ENCODE data around the gene AAK1. TPM values are rescaled to one million over a fixed set of nuclear protein-coding genes. Genes with fewer than 3 reads are reported as not detected.

AAK1 gene
- polyA plus RNA-seq, 3 donors: 9.8 to 18.9 (median 10.8) TPM

DNA sequence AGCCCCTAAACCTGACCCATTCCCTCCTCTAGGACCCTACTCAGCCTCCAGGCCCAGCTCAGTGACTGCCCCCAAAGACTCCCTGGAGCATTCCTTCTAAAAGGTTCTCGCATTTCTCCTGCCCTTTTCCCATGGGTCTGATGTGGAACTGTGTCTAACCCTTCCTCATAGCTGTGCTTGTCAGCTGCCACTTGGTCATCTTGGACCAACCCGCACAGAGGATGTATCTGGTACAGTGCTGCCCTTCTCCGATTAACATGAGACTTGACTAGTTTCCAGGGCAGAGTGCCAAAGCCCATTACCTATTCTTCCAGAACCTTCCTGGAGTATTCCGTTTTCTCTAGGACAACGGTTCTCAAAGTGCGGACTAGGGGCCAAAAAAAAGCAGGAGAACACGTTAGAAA is 205.8 kb downstream of the AAK1 start:
- no peaks in the 10 kb centered on the region for H3K27me3 Mint-ChIP-seq (ENCODE audit: low read depth in 3 of 3)
- Histone ChIP-seq H3K4me3 (replicated peaks in 1 of 3; ENCODE audit: low read depth in 2 of 3, low read length in 3 of 3) (peak overlapping the region; percentile 58 to 84 (median 60)), H3K79me2 (ENCODE audit: insufficient read depth, low read length) (peaks cover 17% of the 10 kb centered on the region), H4K20me1 (ENCODE audit: insufficient read depth, low read length) (no peaks in the 10 kb centered on the region), H3K27ac (ENCODE audit: low read depth in 1 of 2, low read length in 2 of 2) (peak overlapping the region; percentile 96 to 97), H2AFZ (ENCODE audit: insufficient read depth, low read depth, low read length, poor library complexity, severe bottlenecking) (peak overlapping the region; percentile 94), H3K4me1 (ENCODE audit: control insufficient read depth in 1 of 2, insufficient read depth in 2 of 2, low read length in 2 of 2) (peaks cover 19 to 25% of the 10 kb centered on the region in 2 donors), H3K27me3 (ENCODE audit: control insufficient read depth in 2 of 2, insufficient read depth in 2 of 2, low read length in 2 of 2) (no peaks in the 10 kb centered on the region), H3K9me3 (replicated peaks in 1 of 2; ENCODE audit: control insufficient read depth in 1 of 2, insufficient read depth in 1 of 2, low read length in 2 of 2) (peaks cover 0 to 3% of the 10 kb centered on the region in 2 donors), H3K4me2 (replicated peaks; ENCODE audit: extremely low read depth, low read length, poor library complexity, severe bottlenecking) (peak overlapping the region; percentile 79), H3K36me3 (replicated peaks in 1 of 2; ENCODE audit: control insufficient read depth in 1 of 2, insufficient read depth in 2 of 2, low read length in 2 of 2) (no peaks in the 10 kb centered on the region), H3K9ac (ENCODE audit: insufficient read depth, low read length, poor library complexity, severe bottlenecking) (peak overlapping the region; percentile 88)
- peak overlapping the region; percentile 93 to 99 for H3K4me3 Mint-ChIP-seq
- H3K36me3 Mint-ChIP-seq: no peaks in the 10 kb centered on the region
- intact Hi-C loops (cut with micrococcal nuclease): loop anchor here (5.0 kb wide), 1 partner anchor 50 kb away; the partner anchor contains the start of gene GFPT1 (in 2 of the 2)
- peaks cover 33% of the 10 kb centered on the region for H3K4me1 Mint-ChIP-seq
- peak in 1 of 3 donors; percentile 24 for DNase-seq
- WGBS (ENCODE audit: insufficient coverage): 62% methylated on average over 4 of the region's 7 CpGs
- peak overlapping the region; percentile 96 to 100 (median 98) for H3K27ac Mint-ChIP-seq
- TF ChIP-seq, protein P1, sequence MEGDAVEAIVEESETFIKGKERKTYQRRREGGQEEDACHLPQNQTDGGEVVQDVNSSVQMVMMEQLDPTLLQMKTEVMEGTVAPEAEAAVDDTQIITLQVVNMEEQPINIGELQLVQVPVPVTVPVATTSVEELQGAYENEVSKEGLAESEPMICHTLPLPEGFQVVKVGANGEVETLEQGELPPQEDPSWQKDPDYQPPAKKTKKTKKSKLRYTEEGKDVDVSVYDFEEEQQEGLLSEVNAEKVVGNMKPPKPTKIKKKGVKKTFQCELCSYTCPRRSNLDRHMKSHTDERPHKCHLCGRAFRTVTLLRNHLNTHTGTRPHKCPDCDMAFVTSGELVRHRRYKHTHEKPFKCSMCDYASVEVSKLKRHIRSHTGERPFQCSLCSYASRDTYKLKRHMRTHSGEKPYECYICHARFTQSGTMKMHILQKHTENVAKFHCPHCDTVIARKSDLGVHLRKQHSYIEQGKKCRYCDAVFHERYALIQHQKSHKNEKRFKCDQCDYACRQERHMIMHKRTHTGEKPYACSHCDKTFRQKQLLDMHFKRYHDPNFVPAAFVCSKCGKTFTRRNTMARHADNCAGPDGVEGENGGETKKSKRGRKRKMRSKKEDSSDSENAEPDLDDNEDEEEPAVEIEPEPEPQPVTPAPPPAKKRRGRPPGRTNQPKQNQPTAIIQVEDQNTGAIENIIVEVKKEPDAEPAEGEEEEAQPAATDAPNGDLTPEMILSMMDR (IDR thresholded peaks at IDR 0.05): no peak
- peaks cover 3 to 10% (median 6%) of the 10 kb centered on the region in 7 donors for H3K9me3 Mint-ChIP-seq

DNA sequence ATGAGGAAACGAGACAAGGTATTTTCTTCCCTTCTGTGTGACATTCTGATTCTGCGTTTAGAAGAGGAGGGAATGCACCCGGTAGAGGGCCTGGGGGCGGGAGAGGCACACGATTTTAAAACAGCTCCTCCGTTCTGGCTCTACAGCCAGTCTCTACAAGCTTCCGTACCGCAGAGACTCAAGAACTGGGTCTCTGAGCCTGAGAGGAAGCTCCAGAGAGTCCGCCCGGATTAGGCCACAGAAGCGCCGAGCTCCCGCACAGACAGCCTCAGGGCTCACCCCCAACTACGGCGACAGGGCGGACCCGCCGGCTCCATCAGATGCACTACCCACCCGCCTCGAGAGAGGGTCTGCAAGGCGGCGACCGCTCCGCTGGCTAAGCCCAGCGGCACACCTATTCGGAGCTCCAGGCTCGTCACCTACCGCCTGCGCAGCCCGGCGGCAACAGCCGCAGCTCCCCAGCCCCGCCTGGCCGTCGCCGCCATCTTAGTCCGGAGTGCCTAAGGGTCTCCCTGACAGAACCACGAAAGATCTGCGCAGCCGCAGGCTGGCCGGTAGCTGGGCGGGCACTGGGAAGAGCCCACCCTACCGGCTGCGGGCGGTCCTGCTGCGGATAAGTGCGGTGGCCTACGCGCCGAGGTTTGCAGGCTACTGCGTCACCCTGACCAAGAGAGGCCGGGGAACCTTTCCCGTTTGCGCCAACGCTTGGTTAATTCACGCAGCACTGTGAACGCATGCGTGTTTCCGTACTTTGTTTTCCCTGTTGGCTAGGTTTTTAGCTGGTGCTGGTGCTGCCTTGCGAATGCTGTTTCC is 206.4 kb downstream of the AAK1 start, which contains the start of gene NFU1:
TSS of gene NFU1 (minus strand) at position 498 of the 813 bp plus-strand sequence. CDS start at position 485, 13 bp downstream.
- TF ChIP-seq, protein P1 (IDR thresholded peaks at IDR 0.05): peak; percentile 61
- Histone ChIP-seq H3K9ac (ENCODE audit: insufficient read depth, low read length, poor library complexity, severe bottlenecking) (peak within 1 kb of the TSS; percentile 88), H3K9me3 (replicated peaks in 1 of 2; ENCODE audit: control insufficient read depth in 1 of 2, insufficient read depth in 1 of 2, low read length in 2 of 2) (peaks cover 0 to 3% of the 10 kb centered on the region in 2 donors), H4K20me1 (ENCODE audit: insufficient read depth, low read length) (no peaks in the 10 kb centered on the region), H3K79me2 (ENCODE audit: insufficient read depth, low read length) (peaks cover 17% of the 10 kb centered on the region), H3K27ac (ENCODE audit: low read depth in 1 of 2, low read length in 2 of 2) (peak within 1 kb of the TSS; percentile 96 to 97), H2AFZ (ENCODE audit: insufficient read depth, low read depth, low read length, poor library complexity, severe bottlenecking) (peak within 1 kb of the TSS; percentile 94), H3K4me2 (replicated peaks; ENCODE audit: extremely low read depth, low read length, poor library complexity, severe bottlenecking) (peak within 1 kb of the TSS; percentile 79), H3K4me3 (replicated peaks in 1 of 3; ENCODE audit: low read depth in 2 of 3, low read length in 3 of 3) (peak within 1 kb of the TSS; percentile 58 to 84 (median 60)), H3K4me1 (ENCODE audit: control insufficient read depth in 1 of 2, insufficient read depth in 2 of 2, low read length in 2 of 2) (peaks cover 25 to 31% of the 10 kb centered on the region in 2 donors), H3K27me3 (ENCODE audit: control insufficient read depth in 2 of 2, insufficient read depth in 2 of 2, low read length in 2 of 2) (no peaks in the 10 kb centered on the region), H3K36me3 (replicated peaks in 1 of 2; ENCODE audit: control insufficient read depth in 1 of 2, insufficient read depth in 2 of 2, low read length in 2 of 2) (no peaks in the 10 kb centered on the region)
- H3K36me3 Mint-ChIP-seq: no peaks in the 10 kb centered on the region
- peak within 1 kb of the TSS; percentile 93 to 99 for H3K4me3 Mint-ChIP-seq
- peaks cover 38% of the 10 kb centered on the region for H3K4me1 Mint-ChIP-seq
- intact Hi-C loops (cut with micrococcal nuclease): loop anchor here (5.0 kb wide), 1 partner anchor 50 kb away; the partner anchor contains the start of gene GFPT1 (in 2 of the 2)
- H3K27ac Mint-ChIP-seq: peak within 1 kb of the TSS; percentile 96 to 100 (median 98)
- WGBS (ENCODE audit: insufficient coverage): under 1% methylated on average over 57 of the region's 60 CpGs
- H3K27me3 Mint-ChIP-seq (ENCODE audit: low read depth in 3 of 3): no peaks in the 10 kb centered on the region
- DNase-seq: peak; percentile 91 to 95 (median 91)
- peaks cover 3 to 10% (median 6%) of the 10 kb centered on the region in 7 donors for H3K9me3 Mint-ChIP-seq

All from CD14-positive monocyte (primary cell).